HepG2 (cell line): Measurements from ENCODE around the gene DLG2. TPM values are rescaled to one million over a fixed set of nuclear protein-coding genes. Genes with fewer than 3 reads are reported as not detected.

ENCODE experiments used
- HES4 ChIP-seq: sonication (generic); formaldehyde crosslinking; IDR thresholded peaks from 2 replicates; pipeline ENCODE4 v1.9.0; 2021; ENCODE audit warnings: mild to moderate bottlenecking, missing genetic modification reagents, borderline replicate concordance
- HMGA1 ChIP-seq: sonication (generic); formaldehyde crosslinking; conservative IDR thresholded peaks from 2 replicates; pipeline ENCODE4 v1.4.0; 2020; ENCODE audit warnings: missing genetic modification reagents
- RORA ChIP-seq: sonication (generic); formaldehyde crosslinking; IDR thresholded peaks from 2 replicates; pipeline ENCODE4 v1.5.0; 2020; ENCODE audit warnings: mild to moderate bottlenecking, missing genetic modification reagents, moderate library complexity
- ZNF143 ChIP-seq: sonication (generic); formaldehyde crosslinking; IDR thresholded peaks from 2 replicates; pipeline ENCODE4 v1.4.0; 2020; ENCODE audit warnings: missing genetic modification reagents
- polyA plus RNA-seq, 8 experiments: library from polyadenylated mRNA; depleted of rRNA in 3 of 8; stranded (reverse) in 7 of 8; unstranded in 1 of 8; fragments of >200 nt; fragmentation: Illumina TruSeq in 4 of 8; extraction: Trizol in 4 of 8; gene quantifications; 2 replicates each; pipeline versions ENCODE4 v1.2.1 to v1.2.3, GENCODE V29; 2011 to 2016; ENCODE audit warnings: low read depth in 4 of 8, missing spikeins in 1 of 8, mixed read lengths in 1 of 8; ENCODE audit not compliant: insufficient read depth in 1 of 8
- total RNA-seq, 5 experiments: library from RNA; depleted of rRNA; stranded (reverse); fragments of >200 nt; fragmentation: Illumina TruSeq; extraction: Trizol; gene quantifications; 2 replicates each; pipeline ENCODE4 v1.2.3, GENCODE V29; 2016; ENCODE audit warnings: low read depth in 1 of 5
- TF ChIP-seq, protein P1 (sequence below): IDR thresholded peaks from 2 replicates; pipeline ENCODE4 v1.6.1; 2016; ENCODE audit warnings: low read depth, borderline replicate concordance
- TF ChIP-seq, protein P2 (sequence below): sonication (generic); formaldehyde crosslinking; IDR thresholded peaks from 2 replicates; pipeline ENCODE4 v1.9.0; 2021; ENCODE audit warnings: missing genetic modification reagents, borderline replicate concordance
- TF ChIP-seq, protein P3 (sequence below): sonication (generic); formaldehyde crosslinking; IDR thresholded peaks from 2 replicates; pipeline ENCODE4 v1.8.0; 2022; ENCODE audit warnings: mild to moderate bottlenecking, missing genetic modification reagents, moderate library complexity
- TF ChIP-seq, protein P4 (sequence below): fragments of 450-650 bp; IDR thresholded peaks from 2 replicates; pipeline ENCODE4 v1.6.1; 2016

The DLG2 gene
- total and polyA plus RNA-seq, 2 of the 13 experiments (the other 11 are each of a cell fraction or from before 2014, with no cell fraction given), result 0.46 to 1.0 TPM

DNA sequence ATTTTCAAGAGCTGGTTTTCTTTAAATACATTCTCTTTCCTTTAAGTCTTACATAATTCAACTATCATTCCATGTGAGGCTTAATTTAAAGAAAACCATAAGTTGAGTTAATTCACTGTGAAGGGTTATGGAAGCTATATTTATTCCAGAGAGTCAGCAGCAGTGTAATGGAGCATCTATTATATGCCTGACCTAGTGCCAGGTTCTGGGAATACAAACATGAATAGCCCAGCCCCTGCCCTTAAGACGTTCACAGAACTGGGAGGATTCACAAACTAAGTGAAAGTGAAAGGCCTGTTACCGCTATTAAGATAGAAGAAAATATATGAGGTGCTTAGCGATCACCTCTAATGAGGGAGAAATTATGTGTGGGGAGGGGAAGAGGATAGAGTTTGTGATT, 1932.1 kb downstream of the DLG2 start (continued):
- TF ChIP-seq RORA (CRISPR knock-in tag), result no peak
- TF ChIP-seq, protein P1, sequence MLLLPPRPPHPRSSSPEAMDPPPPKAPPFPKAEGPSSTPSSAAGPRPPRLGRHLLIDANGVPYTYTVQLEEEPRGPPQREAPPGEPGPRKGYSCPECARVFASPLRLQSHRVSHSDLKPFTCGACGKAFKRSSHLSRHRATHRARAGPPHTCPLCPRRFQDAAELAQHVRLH, result no peak
- TF ChIP-seq, protein P2, sequence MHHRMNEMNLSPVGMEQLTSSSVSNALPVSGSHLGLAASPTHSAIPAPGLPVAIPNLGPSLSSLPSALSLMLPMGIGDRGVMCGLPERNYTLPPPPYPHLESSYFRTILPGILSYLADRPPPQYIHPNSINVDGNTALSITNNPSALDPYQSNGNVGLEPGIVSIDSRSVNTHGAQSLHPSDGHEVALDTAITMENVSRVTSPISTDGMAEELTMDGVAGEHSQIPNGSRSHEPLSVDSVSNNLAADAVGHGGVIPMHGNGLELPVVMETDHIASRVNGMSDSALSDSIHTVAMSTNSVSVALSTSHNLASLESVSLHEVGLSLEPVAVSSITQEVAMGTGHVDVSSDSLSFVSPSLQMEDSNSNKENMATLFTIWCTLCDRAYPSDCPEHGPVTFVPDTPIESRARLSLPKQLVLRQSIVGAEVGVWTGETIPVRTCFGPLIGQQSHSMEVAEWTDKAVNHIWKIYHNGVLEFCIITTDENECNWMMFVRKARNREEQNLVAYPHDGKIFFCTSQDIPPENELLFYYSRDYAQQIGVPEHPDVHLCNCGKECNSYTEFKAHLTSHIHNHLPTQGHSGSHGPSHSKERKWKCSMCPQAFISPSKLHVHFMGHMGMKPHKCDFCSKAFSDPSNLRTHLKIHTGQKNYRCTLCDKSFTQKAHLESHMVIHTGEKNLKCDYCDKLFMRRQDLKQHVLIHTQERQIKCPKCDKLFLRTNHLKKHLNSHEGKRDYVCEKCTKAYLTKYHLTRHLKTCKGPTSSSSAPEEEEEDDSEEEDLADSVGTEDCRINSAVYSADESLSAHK, result no peak
- no peak for TF ChIP-seq ZNF143
- TF ChIP-seq, protein P3, sequence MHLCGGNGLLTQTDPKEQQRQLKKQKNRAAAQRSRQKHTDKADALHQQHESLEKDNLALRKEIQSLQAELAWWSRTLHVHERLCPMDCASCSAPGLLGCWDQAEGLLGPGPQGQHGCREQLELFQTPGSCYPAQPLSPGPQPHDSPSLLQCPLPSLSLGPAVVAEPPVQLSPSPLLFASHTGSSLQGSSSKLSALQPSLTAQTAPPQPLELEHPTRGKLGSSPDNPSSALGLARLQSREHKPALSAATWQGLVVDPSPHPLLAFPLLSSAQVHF, result no peak
- TF ChIP-seq, protein P4, sequence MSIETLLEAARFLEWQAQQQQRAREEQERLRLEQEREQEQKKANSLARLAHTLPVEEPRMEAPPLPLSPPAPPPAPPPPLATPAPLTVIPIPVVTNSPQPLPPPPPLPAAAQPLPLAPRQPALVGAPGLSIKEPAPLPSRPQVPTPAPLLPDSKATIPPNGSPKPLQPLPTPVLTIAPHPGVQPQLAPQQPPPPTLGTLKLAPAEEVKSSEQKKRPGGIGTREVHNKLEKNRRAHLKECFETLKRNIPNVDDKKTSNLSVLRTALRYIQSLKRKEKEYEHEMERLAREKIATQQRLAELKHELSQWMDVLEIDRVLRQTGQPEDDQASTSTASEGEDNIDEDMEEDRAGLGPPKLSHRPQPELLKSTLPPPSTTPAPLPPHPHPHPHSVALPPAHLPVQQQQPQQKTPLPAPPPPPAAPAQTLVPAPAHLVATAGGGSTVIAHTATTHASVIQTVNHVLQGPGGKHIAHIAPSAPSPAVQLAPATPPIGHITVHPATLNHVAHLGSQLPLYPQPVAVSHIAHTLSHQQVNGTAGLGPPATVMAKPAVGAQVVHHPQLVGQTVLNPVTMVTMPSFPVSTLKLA, result no peak
- no peak for TF ChIP-seq HES4 (CRISPR knock-in tag)
- TF ChIP-seq HMGA1 (CRISPR knock-in tag), result no peak
- TF ChIP-seq, all 625 proteins: peak for 0
